ENCODE results near the gene RER1.

DNA sequence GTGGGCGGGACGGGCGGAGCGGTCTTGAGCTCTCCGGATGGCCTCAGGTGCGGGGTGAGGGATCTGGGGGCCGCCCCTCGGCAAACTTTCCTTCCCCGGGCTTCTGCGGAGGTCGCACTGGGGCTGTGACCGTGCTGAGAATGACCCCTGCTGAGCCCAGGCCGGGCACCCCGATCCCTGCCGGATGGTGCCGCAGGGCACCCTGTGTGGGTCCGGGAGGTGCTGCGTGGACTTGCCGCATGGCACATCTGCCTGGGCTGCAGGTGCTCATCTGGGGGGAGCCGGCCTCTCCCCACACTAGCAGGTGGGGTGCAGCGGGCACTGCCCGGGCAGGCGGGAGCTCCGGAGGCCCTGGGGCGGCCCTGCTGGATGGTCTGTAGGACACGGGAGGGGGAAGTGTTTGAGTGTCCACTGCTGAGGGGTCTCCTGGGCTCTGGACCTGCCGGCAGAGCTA, 52.5 kb downstream of the RER1 start:
- TF ChIP-seq, protein P1, sequence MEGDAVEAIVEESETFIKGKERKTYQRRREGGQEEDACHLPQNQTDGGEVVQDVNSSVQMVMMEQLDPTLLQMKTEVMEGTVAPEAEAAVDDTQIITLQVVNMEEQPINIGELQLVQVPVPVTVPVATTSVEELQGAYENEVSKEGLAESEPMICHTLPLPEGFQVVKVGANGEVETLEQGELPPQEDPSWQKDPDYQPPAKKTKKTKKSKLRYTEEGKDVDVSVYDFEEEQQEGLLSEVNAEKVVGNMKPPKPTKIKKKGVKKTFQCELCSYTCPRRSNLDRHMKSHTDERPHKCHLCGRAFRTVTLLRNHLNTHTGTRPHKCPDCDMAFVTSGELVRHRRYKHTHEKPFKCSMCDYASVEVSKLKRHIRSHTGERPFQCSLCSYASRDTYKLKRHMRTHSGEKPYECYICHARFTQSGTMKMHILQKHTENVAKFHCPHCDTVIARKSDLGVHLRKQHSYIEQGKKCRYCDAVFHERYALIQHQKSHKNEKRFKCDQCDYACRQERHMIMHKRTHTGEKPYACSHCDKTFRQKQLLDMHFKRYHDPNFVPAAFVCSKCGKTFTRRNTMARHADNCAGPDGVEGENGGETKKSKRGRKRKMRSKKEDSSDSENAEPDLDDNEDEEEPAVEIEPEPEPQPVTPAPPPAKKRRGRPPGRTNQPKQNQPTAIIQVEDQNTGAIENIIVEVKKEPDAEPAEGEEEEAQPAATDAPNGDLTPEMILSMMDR (IDR thresholded peaks at IDR 0.05 in 2 of 3, conservative IDR thresholded peaks at IDR 0.05 in 1 of 3; ENCODE audit: borderline replicate concordance in 1 of 3, insufficient read depth in 1 of 3, low read depth in 2 of 3, low read length in 2 of 3): no peak
- TF ChIP-seq YY1 (IDR thresholded peaks at IDR 0.05; ENCODE audit: extremely low read depth, insufficient replicate concordance, low read depth, low read length) (no peak), EZH2 (IDR thresholded peaks at IDR 0.05) (no peak), POLR2AphosphoS5 (IDR thresholded peaks at IDR 0.05; ENCODE audit: low read depth, low read length) (no peak), SP1 (IDR thresholded peaks at IDR 0.05; ENCODE audit: low read depth) (no peak), TCF7L2 (IDR thresholded peaks at IDR 0.05; ENCODE audit: borderline replicate concordance, extremely low read depth, insufficient read depth, insufficient read length) (no peak), POLR2A (IDR thresholded peaks at IDR 0.05; ENCODE audit: borderline replicate concordance, extremely low read depth, insufficient read depth, insufficient read length) (no peak), RAD21 (IDR thresholded peaks at IDR 0.05; ENCODE audit: low read depth) (no peak)
- TF ChIP-seq, protein P2, sequence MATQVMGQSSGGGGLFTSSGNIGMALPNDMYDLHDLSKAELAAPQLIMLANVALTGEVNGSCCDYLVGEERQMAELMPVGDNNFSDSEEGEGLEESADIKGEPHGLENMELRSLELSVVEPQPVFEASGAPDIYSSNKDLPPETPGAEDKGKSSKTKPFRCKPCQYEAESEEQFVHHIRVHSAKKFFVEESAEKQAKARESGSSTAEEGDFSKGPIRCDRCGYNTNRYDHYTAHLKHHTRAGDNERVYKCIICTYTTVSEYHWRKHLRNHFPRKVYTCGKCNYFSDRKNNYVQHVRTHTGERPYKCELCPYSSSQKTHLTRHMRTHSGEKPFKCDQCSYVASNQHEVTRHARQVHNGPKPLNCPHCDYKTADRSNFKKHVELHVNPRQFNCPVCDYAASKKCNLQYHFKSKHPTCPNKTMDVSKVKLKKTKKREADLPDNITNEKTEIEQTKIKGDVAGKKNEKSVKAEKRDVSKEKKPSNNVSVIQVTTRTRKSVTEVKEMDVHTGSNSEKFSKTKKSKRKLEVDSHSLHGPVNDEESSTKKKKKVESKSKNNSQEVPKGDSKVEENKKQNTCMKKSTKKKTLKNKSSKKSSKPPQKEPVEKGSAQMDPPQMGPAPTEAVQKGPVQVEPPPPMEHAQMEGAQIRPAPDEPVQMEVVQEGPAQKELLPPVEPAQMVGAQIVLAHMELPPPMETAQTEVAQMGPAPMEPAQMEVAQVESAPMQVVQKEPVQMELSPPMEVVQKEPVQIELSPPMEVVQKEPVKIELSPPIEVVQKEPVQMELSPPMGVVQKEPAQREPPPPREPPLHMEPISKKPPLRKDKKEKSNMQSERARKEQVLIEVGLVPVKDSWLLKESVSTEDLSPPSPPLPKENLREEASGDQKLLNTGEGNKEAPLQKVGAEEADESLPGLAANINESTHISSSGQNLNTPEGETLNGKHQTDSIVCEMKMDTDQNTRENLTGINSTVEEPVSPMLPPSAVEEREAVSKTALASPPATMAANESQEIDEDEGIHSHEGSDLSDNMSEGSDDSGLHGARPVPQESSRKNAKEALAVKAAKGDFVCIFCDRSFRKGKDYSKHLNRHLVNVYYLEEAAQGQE (IDR thresholded peaks at IDR 0.05; ENCODE audit: low read depth): no peak
- TF ChIP-seq, protein P3, sequence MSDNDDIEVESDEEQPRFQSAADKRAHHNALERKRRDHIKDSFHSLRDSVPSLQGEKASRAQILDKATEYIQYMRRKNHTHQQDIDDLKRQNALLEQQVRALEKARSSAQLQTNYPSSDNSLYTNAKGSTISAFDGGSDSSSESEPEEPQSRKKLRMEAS (IDR thresholded peaks at IDR 0.05): no peak
